Colonic mucosa (tissue), 4 donors: ENCODE measurements around the gene MRPL27. TPM values are rescaled to one million over a fixed set of nuclear protein-coding genes. Genes with fewer than 3 reads are reported as not detected.
"Not testable (repeated sequence)": the region's sequence is repeated elsewhere in the genome, so short reads cannot be mapped to it uniquely, and the experiment has no call there.

Source experiments
- DNase-seq: peaks from one replicate; pipeline ENCODE4 v3.0.0-alpha.2; 2020
- H3K27ac ChIP-seq: fragments of 200-600 bp; one replicate; pipeline ENCODE4 v1.8.0; 2021
- H3K27me3 ChIP-seq: fragments of 200-600 bp; one replicate; pipeline ENCODE4 v1.8.0; 2021
- H3K36me3 ChIP-seq: fragments of 200-600 bp; one replicate; pipeline ENCODE4 v1.8.0; 2021
- H3K4me1 ChIP-seq: fragments of 200-600 bp; one replicate; pipeline ENCODE4 v1.8.0; 2021; ENCODE audit warnings: mild to moderate bottlenecking
- H3K4me3 ChIP-seq: fragments of 200-600 bp; one replicate; pipeline ENCODE4 v1.8.0; 2021
- H3K9ac ChIP-seq, 2 donors: one replicate each; pipeline ENCODE4 v1.7.0; 2013; ENCODE audit warnings: control low read depth in 2 of 2, low read depth in 2 of 2, low read length in 2 of 2
- H3K9me3 ChIP-seq: fragments of 200-600 bp; one replicate; pipeline ENCODE4 v1.8.0; 2021
- intact Hi-C: fragments of 100-400 bp; cut with DNase I; formaldehyde crosslinking; loops from one replicate; pipeline ENCODE4 v1.14.1; 2022
- total RNA-seq, 2 donors: library from RNA; stranded (reverse); fragmentation: NEBNext Ultra II Directional in 1 of 2; extraction: Animal tissue kit (Norgen Biotek cat#: 25700) in 1 of 2; gene quantifications; one replicate each; pipeline ENCODE4 v1.2.1, GENCODE V29; 2021
- TF ChIP-seq, protein P1 (sequence below): fragments of 200-600 bp; IDR thresholded peaks from one replicate; pipeline ENCODE4 v1.8.0; 2022; ENCODE audit warnings: antibody characterized with exemption, mild to moderate bottlenecking
- donor health status: healthy.
- donor health status: DM: no; HTN: no; CAD: no.
- donor health status: DM: no; HTN: no; CAD: no.

MRPL27 gene
- total RNA-seq, 2 donors from 2014 or later = 71.7 to 135 TPM

DNA sequence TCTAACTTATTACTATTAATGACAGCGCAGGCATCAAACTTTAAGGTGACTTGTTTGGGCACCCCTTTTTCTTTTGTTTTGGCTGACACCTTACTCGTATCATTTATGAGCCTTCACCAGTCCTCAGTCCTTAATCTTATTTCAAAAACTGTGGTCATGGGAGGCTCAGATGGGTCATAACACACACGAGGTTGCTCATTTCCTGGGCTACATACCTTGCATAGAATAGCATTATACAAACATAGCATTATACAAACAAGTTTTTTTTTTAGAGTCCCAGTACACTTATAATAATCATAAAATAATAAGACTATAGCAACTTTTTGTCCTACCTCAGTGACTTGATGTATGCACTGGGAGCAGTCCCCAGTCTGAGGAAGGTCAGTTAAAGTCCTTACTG is 41.8 kb upstream of the MRPL27 start:
- intact Hi-C loops = no loop called here
- Histone ChIP-seq H3K4me3 (no peak overlapping the region), H3K27me3 (no peaks in the 10 kb centered on the region), H3K9ac (no peak overlapping the region), H3K9me3 (no peaks in the 10 kb centered on the region), H3K36me3 (no peaks in the 10 kb centered on the region), H3K27ac (no peak overlapping the region), H3K4me1 (no peaks in the 10 kb centered on the region)
- no peak for DNase-seq
- TF ChIP-seq, protein P1, sequence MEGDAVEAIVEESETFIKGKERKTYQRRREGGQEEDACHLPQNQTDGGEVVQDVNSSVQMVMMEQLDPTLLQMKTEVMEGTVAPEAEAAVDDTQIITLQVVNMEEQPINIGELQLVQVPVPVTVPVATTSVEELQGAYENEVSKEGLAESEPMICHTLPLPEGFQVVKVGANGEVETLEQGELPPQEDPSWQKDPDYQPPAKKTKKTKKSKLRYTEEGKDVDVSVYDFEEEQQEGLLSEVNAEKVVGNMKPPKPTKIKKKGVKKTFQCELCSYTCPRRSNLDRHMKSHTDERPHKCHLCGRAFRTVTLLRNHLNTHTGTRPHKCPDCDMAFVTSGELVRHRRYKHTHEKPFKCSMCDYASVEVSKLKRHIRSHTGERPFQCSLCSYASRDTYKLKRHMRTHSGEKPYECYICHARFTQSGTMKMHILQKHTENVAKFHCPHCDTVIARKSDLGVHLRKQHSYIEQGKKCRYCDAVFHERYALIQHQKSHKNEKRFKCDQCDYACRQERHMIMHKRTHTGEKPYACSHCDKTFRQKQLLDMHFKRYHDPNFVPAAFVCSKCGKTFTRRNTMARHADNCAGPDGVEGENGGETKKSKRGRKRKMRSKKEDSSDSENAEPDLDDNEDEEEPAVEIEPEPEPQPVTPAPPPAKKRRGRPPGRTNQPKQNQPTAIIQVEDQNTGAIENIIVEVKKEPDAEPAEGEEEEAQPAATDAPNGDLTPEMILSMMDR = no peak

DNA sequence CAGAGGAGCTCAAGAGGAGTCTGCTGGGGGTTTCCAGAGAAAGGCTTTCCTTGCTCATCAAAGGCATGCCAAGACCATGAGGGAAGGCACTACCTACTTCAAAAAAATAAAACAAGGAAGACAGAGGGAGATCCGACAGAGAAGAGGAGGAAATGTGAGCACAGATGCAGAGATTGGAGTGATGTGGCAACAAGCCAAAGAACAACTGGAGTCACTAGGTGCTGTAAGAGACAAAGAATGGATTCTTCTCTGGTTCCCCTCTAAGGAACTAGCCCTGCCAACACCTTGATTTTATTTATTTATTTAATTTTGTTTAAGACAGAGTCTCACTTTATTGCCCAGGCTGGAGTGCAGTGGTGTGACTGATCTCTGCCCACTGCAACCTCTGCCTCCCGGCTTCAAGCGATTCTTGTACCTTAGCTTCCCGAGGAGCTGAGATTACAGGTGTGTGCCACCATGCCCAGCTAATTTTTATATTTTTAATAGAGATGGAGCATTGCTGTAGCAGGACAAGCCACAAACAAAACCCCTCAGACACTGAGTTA is 39.3 kb upstream of the MRPL27 start:
- peak; percentile 51 for DNase-seq
- Histone ChIP-seq H3K36me3 (no peaks in the 10 kb centered on the region), H3K4me1 (no peaks in the 10 kb centered on the region), H3K9me3 (no peaks in the 10 kb centered on the region), H3K27me3 (no peaks in the 10 kb centered on the region), H3K27ac (peak overlapping the region; percentile 29), H3K9ac (no peak overlapping the region), H3K4me3 (no peak overlapping the region)
- intact Hi-C loops = no loop called here
- TF ChIP-seq, protein P1 = no peak

DNA sequence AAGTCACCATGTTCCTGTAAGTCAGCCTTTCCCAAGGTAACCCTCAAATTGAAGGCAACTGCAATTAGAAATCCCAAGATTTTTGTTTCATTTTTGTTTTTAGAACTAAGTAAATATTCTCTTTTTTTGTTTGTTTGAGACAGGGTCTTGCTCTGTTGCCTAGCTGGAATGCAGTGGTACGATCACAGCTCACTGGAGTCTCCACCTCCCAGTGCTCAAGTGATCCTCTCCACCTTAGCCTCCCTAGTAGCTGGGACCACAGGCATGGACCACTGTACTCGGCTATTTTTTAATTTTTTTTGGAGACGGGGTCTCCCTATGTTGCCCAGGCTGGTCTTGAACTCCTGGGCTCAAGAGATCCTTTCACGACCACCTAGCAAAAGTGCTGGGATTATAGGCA is 34.9 kb upstream of the MRPL27 start:
- no peak overlapping the region for H3K4me3 ChIP-seq
- no peaks in the 10 kb centered on the region for H3K4me1 ChIP-seq
- no peaks in the 10 kb centered on the region for H3K36me3 ChIP-seq
- H3K27ac ChIP-seq = no peak overlapping the region
- H3K27me3 ChIP-seq = no peaks in the 10 kb centered on the region
- TF ChIP-seq, protein P1 = no peak
- no peak overlapping the region for H3K9ac ChIP-seq
- no peak for DNase-seq
- H3K9me3 ChIP-seq = no peaks in the 10 kb centered on the region
- intact Hi-C loops = no loop called here

DNA sequence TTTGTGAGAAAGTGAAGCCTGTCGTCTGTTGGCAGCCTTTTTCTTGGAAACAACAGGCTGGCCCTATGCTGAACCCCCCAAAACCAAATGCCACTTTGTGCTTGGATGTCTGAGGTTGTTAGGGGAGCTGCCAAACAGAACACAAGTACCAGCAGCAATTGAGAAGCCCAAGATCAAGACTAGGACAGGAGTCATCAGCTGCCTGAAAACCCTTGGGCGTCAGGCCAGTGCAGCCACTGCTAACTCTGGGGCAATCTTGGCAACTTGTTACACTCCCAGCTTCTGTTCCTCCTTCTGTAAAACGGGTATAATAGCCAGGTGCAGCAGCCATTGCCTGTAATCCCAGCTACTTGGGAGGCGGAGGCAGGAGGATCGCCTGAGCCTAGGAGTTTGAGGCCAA is 33.6 kb upstream of the MRPL27 start:
- no peak for DNase-seq
- Histone ChIP-seq H3K9ac (no peak overlapping the region), H3K9me3 (no peaks in the 10 kb centered on the region), H3K27me3 (no peaks in the 10 kb centered on the region), H3K36me3 (no peaks in the 10 kb centered on the region), H3K4me1 (no peaks in the 10 kb centered on the region), H3K4me3 (no peak overlapping the region), H3K27ac (no peak overlapping the region)
- TF ChIP-seq, protein P1 = no peak
- intact Hi-C loops = no loop called here

DNA sequence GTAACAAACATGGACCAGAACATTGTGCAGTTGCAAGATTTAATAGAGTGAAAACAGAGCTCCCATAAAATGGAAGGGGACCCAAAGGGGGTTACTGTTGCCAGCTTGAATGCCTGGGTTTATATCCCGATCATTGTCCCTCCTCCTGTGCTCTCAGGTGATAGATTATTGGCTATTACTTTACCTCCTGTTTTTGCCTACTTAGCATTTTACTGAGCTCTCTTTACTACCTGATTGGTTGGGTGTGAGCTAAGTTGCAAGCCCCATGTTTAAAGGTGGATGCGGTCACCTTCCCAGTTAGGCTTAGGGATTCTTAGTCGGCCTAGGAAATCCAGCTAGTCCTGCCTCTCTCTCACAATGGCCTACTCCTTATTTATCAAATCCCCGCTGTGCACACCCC is 32.4 kb upstream of the MRPL27 start:
- H3K27ac ChIP-seq, DNase-seq, intact Hi-C loops, H3K9ac ChIP-seq, H3K36me3 ChIP-seq, H3K4me3 ChIP-seq, H3K27me3 ChIP-seq, H3K9me3 ChIP-seq, H3K4me1 ChIP-seq: not testable (repeated sequence)

DNA sequence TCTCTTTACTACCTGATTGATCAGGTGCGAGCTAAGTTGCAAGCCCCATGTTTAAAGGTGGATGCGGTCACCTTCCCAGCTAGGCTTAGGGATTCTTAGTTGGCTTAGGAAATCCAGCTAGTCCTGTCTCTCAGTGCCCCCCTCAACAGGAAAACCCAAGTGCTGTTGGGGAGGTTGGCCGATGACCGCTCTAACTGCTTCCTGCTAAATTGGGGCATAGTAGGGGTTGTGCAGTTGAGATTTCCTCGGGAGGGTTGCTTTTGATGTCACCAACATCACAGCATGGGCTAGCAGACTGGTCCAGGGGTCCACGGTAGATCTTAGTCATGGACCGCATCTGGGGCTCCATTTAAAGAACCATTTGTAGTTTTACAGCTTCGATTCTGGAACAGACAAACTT is 26.6 kb upstream of the MRPL27 start:
- H3K4me1 ChIP-seq, H3K9me3 ChIP-seq, DNase-seq: not testable (repeated sequence)

DNA sequence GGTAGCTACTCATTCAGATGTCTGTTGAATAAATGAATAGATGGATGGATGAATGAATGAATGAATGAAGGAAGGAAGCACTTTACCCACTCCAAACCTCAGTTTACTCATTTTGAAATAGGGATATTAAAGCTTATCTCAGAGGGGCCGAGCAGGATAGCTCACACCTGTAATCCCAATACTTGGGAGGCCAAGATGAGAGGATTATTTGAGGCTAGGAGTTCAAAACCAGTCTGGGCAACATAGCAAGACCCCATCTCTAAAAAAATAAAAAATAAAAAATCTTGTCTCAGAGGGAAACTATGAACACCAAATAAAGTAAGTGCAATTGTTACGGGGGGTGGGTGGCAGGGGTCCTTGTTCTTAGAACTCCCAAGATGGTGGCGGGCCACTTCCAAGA is 25.7 kb upstream of the MRPL27 start:
- not testable (repeated sequence) for H3K9ac ChIP-seq, H3K27ac ChIP-seq, H3K4me3 ChIP-seq, H3K9me3 ChIP-seq, H3K27me3 ChIP-seq, H3K4me1 ChIP-seq, DNase-seq
- intact Hi-C loops = loop anchor here (5.0 kb wide), 1 partner anchor 36 kb away; no protein-coding TSS in a partner anchor
- H3K36me3 ChIP-seq = peaks cover 12% of the 10 kb centered on the region

More for the DNA sequence above, 26.6 kb upstream of the MRPL27 start:
- H3K27me3 ChIP-seq, H3K36me3 ChIP-seq, H3K9ac ChIP-seq, H3K27ac ChIP-seq, H3K4me3 ChIP-seq: not testable (repeated sequence)
- intact Hi-C loops = loop anchor here (5.0 kb wide), 1 partner anchor 37 kb away; no protein-coding TSS in a partner anchor
